A549 (cell line): Measurements from ENCODE around the gene TNNT2. TPM values are rescaled to one million over a fixed set of nuclear protein-coding genes. Genes with fewer than 3 reads are reported as not detected.

Source experiments
- ATAC-seq, 2 experiments: fragments of 200-7000 bp in 1 of 2; fragments of >200 bp in 1 of 2; cut with Nextera tagmentation in 1 of 2; cut with Tn5 transposase in 1 of 2; 3 replicates each; pipeline versions ENCODE4 v1.8.0 to v1.9.1; 2018 to 2020; ENCODE audit warnings: mild to moderate bottlenecking in 1 of 2, moderate library complexity in 1 of 2
- CTCF ChIA-PET: fragments of 300-600 bp; sonication (Branson Sonifier 250); formaldehyde crosslinking; extraction: SDS; loops from one replicate; lab custom pipeline; 2021; ENCODE audit warnings: antibody characterized with exemption, inconsistent platforms; lab: Yijun Ruan, JAX
- POLR2A ChIA-PET: fragments of 350-600 bp; formaldehyde crosslinking; extraction: SDS; loops from one replicate; lab custom pipeline; 2021; ENCODE audit warnings: antibody characterized with exemption, inconsistent platforms; lab: Yijun Ruan, JAX
- DNase-seq, 2 experiments: peaks; one replicate each; pipeline versions ENCODE4 v3.0.0 to v3.0.0-alpha.2; 2011 to 2016; ENCODE audit warnings: low read depth in 1 of 2, low spot score in 1 of 2
- FAIRE-seq: peaks from 2 replicates; lab custom pipeline; 2011; peaks lifted over from hg19 to GRCh38; lab: Jason Lieb, UNC
- H3K27ac ChIP-seq, 2 experiments: fragments of >200 bp; sonication (Bioruptor Twin); formaldehyde crosslinking; 3 replicates each; pipeline ENCODE4 v1.5.1; 2016 to 2017
- H3K4me1 ChIP-seq: fragments of >200 bp; sonication (Bioruptor Twin); formaldehyde crosslinking; 3 replicates; pipeline ENCODE4 v1.6.1; 2016
- H3K4me2 ChIP-seq: fragments of >200 bp; sonication (Bioruptor Twin); formaldehyde crosslinking; 3 replicates; pipeline ENCODE4 v1.6.1; 2016
- H3K4me3 ChIP-seq: fragments of >200 bp; sonication (Bioruptor Twin); formaldehyde crosslinking; 3 replicates; pipeline ENCODE4 v1.5.1; 2016
- H3K9me3 ChIP-seq: fragments of >200 bp; sonication (Bioruptor Twin); formaldehyde crosslinking; 3 replicates; pipeline ENCODE4 v1.6.1; 2016
- BHLHE40 ChIP-seq: IDR thresholded peaks from 2 replicates; pipeline ENCODE4 v1.6.1; 2012; ENCODE audit warnings: low read depth, low read length, inconsistent platforms
- ELK1 ChIP-seq: fragments of 150-350 bp; IDR thresholded peaks from 2 replicates; pipeline ENCODE4 v1.6.1; 2014; ENCODE audit warnings: low read depth, mild to moderate bottlenecking, low read length
- FOSB ChIP-seq: fragments of 250-450 bp; sonication (Bioruptor Pico); IDR thresholded peaks from 2 replicates; pipeline ENCODE4 v1.5.0; 2020; ENCODE audit warnings: mild to moderate bottlenecking, moderate library complexity
- FOXS1 ChIP-seq: fragments of 250-450 bp; sonication (Bioruptor Pico); IDR thresholded peaks from 2 replicates; pipeline ENCODE4 v1.5.0; 2020; ENCODE audit warnings: mild to moderate bottlenecking, moderate library complexity
- MAZ ChIP-seq: fragments of 150-350 bp; IDR thresholded peaks from 2 replicates; pipeline ENCODE4 v1.6.1; 2014; ENCODE audit warnings: antibody characterized with exemption, low read depth, low read length, borderline replicate concordance
- PBX3 ChIP-seq: IDR thresholded peaks from 2 replicates; pipeline ENCODE4 v1.6.1; 2012
- RAD21 ChIP-seq, 2 experiments: fragments of >200 bp in 1 of 2; sonication (Bioruptor Twin) in 1 of 2; formaldehyde crosslinking in 1 of 2; IDR thresholded peaks in 1 of 2; conservative IDR thresholded peaks in 1 of 2; 2 replicates in 1 of 2; 3 replicates in 1 of 2; pipeline ENCODE4 v1.6.1; 2012 to 2018; ENCODE audit warnings: inconsistent platforms in 1 of 2
- RCOR1 ChIP-seq: fragments of 150-350 bp; IDR thresholded peaks from 2 replicates; pipeline ENCODE4 v1.6.1; 2014; ENCODE audit warnings: antibody characterized with exemption, low read length, low read depth
- RNF2 ChIP-seq: fragments of 200-600 bp; sonication (generic); IDR thresholded peaks from 2 replicates; pipeline ENCODE4 v1.6.1; 2016; ENCODE audit warnings: low read depth, mild to moderate bottlenecking, antibody characterized with exemption, moderate library complexity, borderline replicate concordance
- TFCP2L1 ChIP-seq: fragments of 250-450 bp; sonication (Bioruptor Pico); IDR thresholded peaks from 2 replicates; pipeline ENCODE4 v1.5.0; 2021; ENCODE audit warnings: mild to moderate bottlenecking
- ZC3H11A ChIP-seq: fragments of 450-650 bp; IDR thresholded peaks from 2 replicates; pipeline ENCODE4 v1.6.1; 2014; ENCODE audit warnings: antibody characterized with exemption, mild to moderate bottlenecking
- ZSCAN20 ChIP-seq: fragments of 250-450 bp; sonication (Bioruptor Pico); IDR thresholded peaks from 2 replicates; pipeline ENCODE4 v1.8.0; 2022; ENCODE audit warnings: mild to moderate bottlenecking, moderate library complexity
- WGBS: methylation state at CpG from one replicate; pipeline ENCODE4 v1.1.6; 2017; ENCODE audit errors: missing lambda C conversion rate; 5-methylcytosine and 5-hydroxymethylcytosine counted together
- polyA plus RNA-seq, 4 experiments: library from polyadenylated mRNA; depleted of rRNA in 3 of 4; stranded (reverse); fragments of >200 nt; fragmentation: RNase III in 1 of 4; extraction: RNeasy Plus Mini Kit Qiagen cat#74134 plus additional on column Dnase treatment in 1 of 4; gene quantifications; 2 replicates in 3 of 4; 3 replicates in 1 of 4; pipeline ENCODE4 v1.2.3, GENCODE V29; 2011 to 2017
- TF ChIP-seq, protein P1 (sequence below): IDR thresholded peaks from 2 replicates; pipeline ENCODE4 v1.6.1; 2012
- TF ChIP-seq, protein P2 (sequence below): IDR thresholded peaks from 2 replicates; pipeline ENCODE4 v1.6.1; 2012; ENCODE audit warnings: low read depth, borderline replicate concordance
- TF ChIP-seq, protein P3 (sequence below): fragments of >200 bp; sonication (Bioruptor Twin); formaldehyde crosslinking; IDR thresholded peaks from 2 replicates; pipeline ENCODE4 v1.6.1; 2016

TNNT2 gene
- polyA plus RNA-seq, 2 of the 4 experiments (the other 2 are of a cell fraction): 0.09 TPM; not detected in 1

GRCh38 chr1:201330541-201330940, 46.9 kb downstream of the TNNT2 start:
- TF ChIP-seq MAZ (no peak), FOSB (CRISPR knock-in tag) (no peak), FOXS1 (CRISPR knock-in tag) (no peak), ELK1 (no peak), ZC3H11A (no peak), TFCP2L1 (CRISPR knock-in tag) (no peak)
- TF ChIP-seq, protein P1, sequence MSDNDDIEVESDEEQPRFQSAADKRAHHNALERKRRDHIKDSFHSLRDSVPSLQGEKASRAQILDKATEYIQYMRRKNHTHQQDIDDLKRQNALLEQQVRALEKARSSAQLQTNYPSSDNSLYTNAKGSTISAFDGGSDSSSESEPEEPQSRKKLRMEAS: no peak

GRCh38 chr1:201329801-201330200, 47.7 kb downstream of the TNNT2 start:
- no peaks in the 10 kb centered on the region for H3K9me3 ChIP-seq
- no peak for ATAC-seq
- no peak for TF ChIP-seq RNF2
- no peak for TF ChIP-seq ZC3H11A
- TF ChIP-seq, protein P2, sequence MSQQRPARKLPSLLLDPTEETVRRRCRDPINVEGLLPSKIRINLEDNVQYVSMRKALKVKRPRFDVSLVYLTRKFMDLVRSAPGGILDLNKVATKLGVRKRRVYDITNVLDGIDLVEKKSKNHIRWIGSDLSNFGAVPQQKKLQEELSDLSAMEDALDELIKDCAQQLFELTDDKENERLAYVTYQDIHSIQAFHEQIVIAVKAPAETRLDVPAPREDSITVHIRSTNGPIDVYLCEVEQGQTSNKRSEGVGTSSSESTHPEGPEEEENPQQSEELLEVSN: no peak
- TF ChIP-seq RCOR1: no peak
- TF ChIP-seq, all 56 proteins: peak for 0
- FAIRE-seq (no peak), DNase-seq (no peak)
- ChIA-PET CTCF (interaction anchor here (0.7 to 5.1 kb wide), 6 partner anchors 17 to 210 kb away, joined by 3 to 32 read pairs (median 12); no protein-coding TSS in a partner anchor), POLR2A (no interaction called here)
- 71% methylated on average over 4 of the region's 4 CpGs for WGBS
- Histone ChIP-seq H3K4me2 (no peak overlapping the region), H3K4me3 (no peak overlapping the region), H3K4me1 (no peaks in the 10 kb centered on the region), H3K27ac (no peak overlapping the region)

More at GRCh38 chr1:201330541-201330940, 46.9 kb downstream of the TNNT2 start:
- POLR2A ChIA-PET: no interaction called here
- H3K4me3 ChIP-seq: no peak overlapping the region
- CTCF ChIA-PET: interaction anchor here (1.1 to 5.1 kb wide), 5 partner anchors 17 to 76 kb away, joined by 3 to 32 read pairs (median 5); no protein-coding TSS in a partner anchor
- DNase-seq: no peak
- no peak overlapping the region for H3K27ac ChIP-seq
- no peaks in the 10 kb centered on the region for H3K4me1 ChIP-seq
- ATAC-seq: no peak
- FAIRE-seq: no peak
- H3K4me2 ChIP-seq: no peak overlapping the region
- WGBS: 100% methylated on average over 2 of the region's 2 CpGs
- no peaks in the 10 kb centered on the region for H3K9me3 ChIP-seq

- no peak overlapping the region for H3K27ac ChIP-seq
- H3K4me3 ChIP-seq: no peak overlapping the region
- H3K9me3 ChIP-seq: no peaks in the 10 kb centered on the region
- H3K4me1 ChIP-seq: no peaks in the 10 kb centered on the region
- H3K4me2 ChIP-seq: no peak overlapping the region
- ATAC-seq (no peak), DNase-seq (no peak), FAIRE-seq (no peak)
- CTCF ChIA-PET: interaction anchor here (0.7 to 5.1 kb wide), 6 partner anchors 18 to 210 kb away, joined by 3 to 32 read pairs (median 12); no protein-coding TSS in a partner anchor
- WGBS: 93% methylated on average over 2 of the region's 2 CpGs
- POLR2A ChIA-PET: no interaction called here
- TF ChIP-seq ZSCAN20 (no peak), BHLHE40 (no peak), PBX3 (no peak), RAD21 (conservative IDR thresholded peaks at IDR 0.05 in 1 of 2, IDR thresholded peaks at IDR 0.05 in 1 of 2) (no peak)
These were observed 48.2 kb downstream of the TNNT2 start for GRCh38 chr1:201329286-201329685.

DNA sequence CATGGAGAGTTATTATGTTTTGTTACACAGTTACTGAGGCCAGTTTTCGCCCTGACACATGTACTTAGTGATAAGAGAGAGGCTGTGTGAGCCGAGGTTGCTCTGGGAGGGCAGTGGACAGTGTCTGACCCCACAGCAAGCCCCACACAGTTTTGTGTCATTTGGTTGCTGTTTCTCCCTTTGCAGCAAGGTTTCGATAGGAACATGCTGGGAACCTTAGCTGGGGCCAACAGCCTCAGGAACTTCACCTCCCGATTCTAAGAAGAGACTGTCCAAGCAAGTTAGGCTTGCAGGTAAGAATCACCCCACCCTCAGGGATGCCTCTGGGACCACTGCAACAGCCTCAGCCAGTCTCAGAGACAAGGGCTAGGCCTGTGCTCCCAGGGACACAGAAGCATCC, 48.9 kb downstream of the TNNT2 start:
- ChIA-PET POLR2A (no interaction called here), CTCF (interaction anchor here (1.8 to 5.1 kb wide), 4 partner anchors 19 to 74 kb away, joined by 6 to 32 read pairs (median 24); no protein-coding TSS in a partner anchor)
- Histone ChIP-seq H3K9me3 (no peaks in the 10 kb centered on the region), H3K4me2 (no peak overlapping the region), H3K4me1 (no peaks in the 10 kb centered on the region), H3K27ac (no peak overlapping the region), H3K4me3 (no peak overlapping the region)
- 65% methylated on average over 4 of the region's 4 CpGs for WGBS
- ATAC-seq: no peak
- no peak for DNase-seq
- TF ChIP-seq, protein P3, sequence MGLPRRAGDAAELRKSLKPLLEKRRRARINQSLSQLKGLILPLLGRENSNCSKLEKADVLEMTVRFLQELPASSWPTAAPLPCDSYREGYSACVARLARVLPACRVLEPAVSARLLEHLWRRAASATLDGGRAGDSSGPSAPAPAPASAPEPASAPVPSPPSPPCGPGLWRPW: no peak
- no peak for FAIRE-seq
